ENCODE results near the gene EXOSC7.

Gene EXOSC7

DNA sequence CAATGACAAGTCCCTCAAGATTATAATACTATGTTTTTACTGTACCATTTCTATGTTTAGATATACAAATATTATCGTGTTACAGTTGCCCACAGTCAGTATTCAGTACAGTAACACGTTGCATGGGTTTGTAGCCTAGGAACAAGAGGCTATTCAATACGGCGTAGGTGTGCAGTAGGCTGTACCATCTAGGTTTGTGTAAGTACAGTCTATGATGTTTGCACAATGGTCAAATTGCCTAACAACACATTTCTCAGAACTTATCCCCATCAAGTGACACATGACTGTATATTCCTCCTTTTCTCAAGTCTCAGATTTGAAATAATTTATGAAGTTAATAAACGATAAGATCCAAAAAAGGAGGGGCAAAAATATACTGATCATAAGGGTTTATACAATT, 21.7 kb upstream of the EXOSC7 start:
- DNase-seq (ENCODE audit: extremely low read depth, low read depth), result no peak
- TF ChIP-seq CTCF (IDR thresholded peaks at IDR 0.05; ENCODE audit: low read depth, low read length), result no peak

GRCh38 chr3:44954962-44955361, 21.1 kb upstream of the EXOSC7 start:
- no peak for DNase-seq (ENCODE audit: extremely low read depth, low read depth)
- TF ChIP-seq CTCF (IDR thresholded peaks at IDR 0.05; ENCODE audit: low read depth, low read length), result no peak

- no peak for TF ChIP-seq CTCF (IDR thresholded peaks at IDR 0.05; ENCODE audit: low read depth, low read length)
- DNase-seq (ENCODE audit: extremely low read depth, low read depth), result no peak
Measured at GRCh38 chr3:44955917-44956316, 20.1 kb upstream of the EXOSC7 start.

- no peak for TF ChIP-seq CTCF (IDR thresholded peaks at IDR 0.05; ENCODE audit: low read depth, low read length)
Measured at GRCh38 chr3:44957986-44958385, 18.1 kb upstream of the EXOSC7 start.

DNA sequence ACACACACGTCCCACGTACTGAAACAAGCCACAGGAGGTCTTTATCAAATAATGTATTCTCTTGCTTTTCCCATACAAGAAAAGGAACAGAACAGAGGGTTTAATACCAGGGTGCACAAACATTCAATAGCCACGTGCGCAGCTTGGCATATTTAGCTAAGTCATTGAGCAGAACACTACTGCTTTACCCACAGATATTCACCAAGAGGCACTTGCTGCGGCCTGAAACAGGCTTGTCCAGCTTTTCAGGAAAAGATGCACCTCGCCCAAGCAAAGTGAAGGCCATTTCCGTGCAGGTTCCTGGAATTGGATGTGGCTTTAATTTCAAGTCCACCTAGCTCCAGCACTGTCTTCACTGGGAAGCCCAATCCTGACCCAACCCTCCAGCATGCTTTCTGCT, 17.7 kb upstream of the EXOSC7 start:
- no peak for TF ChIP-seq CTCF (IDR thresholded peaks at IDR 0.05; ENCODE audit: low read depth, low read length)
- DNase-seq (ENCODE audit: extremely low read depth, low read depth), result no peak

More at GRCh38 chr3:44957986-44958385, 18.1 kb upstream of the EXOSC7 start:
- DNase-seq (ENCODE audit: extremely low read depth, low read depth), result no peak

GRCh38 chr3:44960387-44961026, 15.5 kb upstream of the EXOSC7 start:
- no peak for DNase-seq (ENCODE audit: extremely low read depth, low read depth)
- no peak for TF ChIP-seq CTCF (IDR thresholded peaks at IDR 0.05; ENCODE audit: low read depth, low read length)

- DNase-seq (ENCODE audit: extremely low read depth, low read depth), result no peak
- TF ChIP-seq CTCF (IDR thresholded peaks at IDR 0.05; ENCODE audit: low read depth, low read length), result no peak
Measured at GRCh38 chr3:44961888-44962287, 14.2 kb upstream of the EXOSC7 start.

Measured in AG09319 (cell line).